C4-2B (cell line): ENCODE measurements around the gene PTTG1.

Source experiments
- H3K27ac ChIP-seq: fragments of 450-650 bp; 2 replicates; pipeline ENCODE4 v1.5.1; 2017
- ZFX ChIP-seq: fragments of 450-650 bp; IDR thresholded peaks from 2 replicates; pipeline ENCODE4 v1.6.1; 2017
- TF ChIP-seq, protein P1 (sequence below): fragments of 450-650 bp; conservative IDR thresholded peaks from 2 replicates; pipeline ENCODE4 v1.5.1; 2017; ENCODE audit warnings: mild to moderate bottlenecking

Gene PTTG1

DNA sequence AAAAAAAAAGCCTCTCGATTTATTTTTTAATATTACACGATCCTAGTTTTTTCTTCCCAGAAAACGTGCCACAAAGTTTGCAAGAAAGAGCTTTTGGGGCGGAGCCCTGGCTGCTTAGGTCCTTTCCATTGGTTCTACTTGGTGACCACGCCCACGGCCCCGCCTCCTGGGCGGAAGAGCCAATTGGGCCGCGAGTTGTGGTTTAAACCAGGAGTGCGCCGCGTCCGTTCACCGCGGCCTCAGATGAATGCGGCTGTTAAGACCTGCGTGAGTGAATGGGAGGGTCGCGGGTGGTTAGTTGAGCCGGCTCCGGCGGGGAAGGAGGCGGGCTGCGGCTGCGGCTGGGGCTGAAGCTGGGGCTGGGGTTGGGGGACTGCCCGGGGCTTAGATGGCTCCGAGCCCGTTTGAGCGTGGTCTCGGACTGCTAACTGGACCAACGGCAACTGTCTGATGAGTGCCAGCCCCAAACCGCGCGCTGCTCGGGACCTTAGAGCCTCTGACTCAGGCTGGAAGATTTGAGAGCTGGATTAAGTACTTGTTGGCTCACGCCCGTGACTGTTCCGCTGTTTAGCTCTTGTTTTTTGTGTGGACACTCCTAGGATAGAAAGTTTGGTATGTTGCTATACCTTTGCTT lies at the start of gene PTTG1:
TSS of gene PTTG1 (plus strand) at position 231 of the 634 bp plus-strand sequence. CDS start 458 bp downstream, outside the sequence.
- no peak for TF ChIP-seq ZFX
- TF ChIP-seq, protein P1, sequence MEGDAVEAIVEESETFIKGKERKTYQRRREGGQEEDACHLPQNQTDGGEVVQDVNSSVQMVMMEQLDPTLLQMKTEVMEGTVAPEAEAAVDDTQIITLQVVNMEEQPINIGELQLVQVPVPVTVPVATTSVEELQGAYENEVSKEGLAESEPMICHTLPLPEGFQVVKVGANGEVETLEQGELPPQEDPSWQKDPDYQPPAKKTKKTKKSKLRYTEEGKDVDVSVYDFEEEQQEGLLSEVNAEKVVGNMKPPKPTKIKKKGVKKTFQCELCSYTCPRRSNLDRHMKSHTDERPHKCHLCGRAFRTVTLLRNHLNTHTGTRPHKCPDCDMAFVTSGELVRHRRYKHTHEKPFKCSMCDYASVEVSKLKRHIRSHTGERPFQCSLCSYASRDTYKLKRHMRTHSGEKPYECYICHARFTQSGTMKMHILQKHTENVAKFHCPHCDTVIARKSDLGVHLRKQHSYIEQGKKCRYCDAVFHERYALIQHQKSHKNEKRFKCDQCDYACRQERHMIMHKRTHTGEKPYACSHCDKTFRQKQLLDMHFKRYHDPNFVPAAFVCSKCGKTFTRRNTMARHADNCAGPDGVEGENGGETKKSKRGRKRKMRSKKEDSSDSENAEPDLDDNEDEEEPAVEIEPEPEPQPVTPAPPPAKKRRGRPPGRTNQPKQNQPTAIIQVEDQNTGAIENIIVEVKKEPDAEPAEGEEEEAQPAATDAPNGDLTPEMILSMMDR: no peak
- peak within 1 kb of the TSS; percentile 75 for H3K27ac ChIP-seq

DNA sequence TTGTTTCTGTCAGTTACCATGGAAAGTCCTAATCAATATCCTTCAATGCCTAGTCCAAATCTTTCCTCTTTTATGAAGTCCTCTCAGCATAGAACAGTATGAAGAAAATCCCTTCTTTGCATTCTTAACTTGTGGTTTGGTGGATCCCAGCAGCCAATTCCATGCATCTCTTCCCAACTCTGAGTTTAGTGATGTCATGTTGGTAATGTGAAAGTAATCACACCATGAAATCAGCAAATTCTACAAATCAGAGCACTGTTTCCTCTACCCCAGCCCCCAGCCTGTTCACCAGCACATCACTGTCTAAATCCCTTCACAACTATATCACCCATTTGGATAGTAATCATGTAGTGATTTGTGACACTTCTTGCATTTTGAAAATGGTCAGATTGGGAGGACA lies 46.5 kb upstream of the PTTG1 start:
- TF ChIP-seq, protein P1: no peak
- TF ChIP-seq ZFX: no peak
- H3K27ac ChIP-seq: no peak overlapping the region

DNA sequence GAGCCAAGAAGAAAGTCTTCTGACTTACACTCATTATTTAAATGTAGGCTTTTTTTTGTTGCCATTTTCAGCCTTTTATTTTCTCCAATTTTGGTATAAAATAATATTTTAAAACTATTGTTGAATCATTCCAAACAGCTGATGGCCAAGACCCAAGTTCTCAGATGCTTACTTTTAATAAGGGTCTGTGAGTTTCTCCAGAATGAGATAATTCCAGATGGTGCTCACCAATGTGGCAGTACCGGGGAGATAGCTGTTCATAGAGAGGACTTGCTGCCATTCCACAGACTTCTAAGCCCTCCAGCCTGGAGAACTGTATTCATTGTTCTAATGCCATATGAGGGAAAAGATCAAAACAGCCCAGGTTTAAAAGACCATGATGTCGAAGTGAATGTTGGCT lies 46.0 kb upstream of the PTTG1 start:
- no peak overlapping the region for H3K27ac ChIP-seq
- TF ChIP-seq ZFX: no peak
- TF ChIP-seq, protein P1: no peak

DNA sequence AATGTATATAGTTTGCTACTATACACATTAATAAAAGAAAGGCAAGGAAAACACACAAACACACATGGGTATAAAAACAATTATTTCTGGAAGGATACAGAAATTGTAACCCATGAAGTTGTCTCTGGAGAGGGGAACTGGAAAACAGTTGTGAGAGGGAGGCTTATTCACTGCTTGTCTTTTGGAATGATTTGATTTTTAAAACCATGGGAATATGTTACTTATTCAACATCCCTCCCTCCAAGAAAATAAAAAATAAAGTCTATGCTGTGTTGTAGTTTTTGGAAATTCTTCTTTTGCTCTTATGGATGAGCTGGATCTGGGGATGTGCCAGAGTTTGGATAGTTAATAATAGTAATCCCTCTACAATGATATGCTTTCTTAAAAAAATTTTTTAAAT lies 45.2 kb upstream of the PTTG1 start:
- no peak overlapping the region for H3K27ac ChIP-seq
- no peak for TF ChIP-seq ZFX
- TF ChIP-seq, protein P1: no peak

DNA sequence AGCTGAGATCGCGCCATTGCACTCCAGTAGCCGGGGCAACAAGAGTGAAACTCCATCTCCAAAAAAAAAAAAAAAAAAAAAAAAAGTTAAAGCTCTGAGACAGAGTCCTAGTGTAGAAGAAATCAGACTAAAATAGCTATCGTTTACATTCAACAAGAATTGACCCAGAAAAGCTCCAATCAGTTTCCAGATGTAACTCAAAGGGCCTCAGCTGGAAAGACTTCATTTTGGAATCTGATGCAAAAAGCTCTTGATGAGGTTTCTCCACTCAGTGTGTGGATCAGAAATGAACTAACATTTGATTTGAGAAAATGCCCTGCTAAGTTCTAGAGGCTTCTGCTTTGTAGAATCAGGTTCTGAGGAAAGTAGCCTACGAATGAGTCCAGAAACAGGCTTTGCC lies 44.0 kb upstream of the PTTG1 start:
- TF ChIP-seq ZFX: no peak
- TF ChIP-seq, protein P1: no peak
- no peak overlapping the region for H3K27ac ChIP-seq

DNA sequence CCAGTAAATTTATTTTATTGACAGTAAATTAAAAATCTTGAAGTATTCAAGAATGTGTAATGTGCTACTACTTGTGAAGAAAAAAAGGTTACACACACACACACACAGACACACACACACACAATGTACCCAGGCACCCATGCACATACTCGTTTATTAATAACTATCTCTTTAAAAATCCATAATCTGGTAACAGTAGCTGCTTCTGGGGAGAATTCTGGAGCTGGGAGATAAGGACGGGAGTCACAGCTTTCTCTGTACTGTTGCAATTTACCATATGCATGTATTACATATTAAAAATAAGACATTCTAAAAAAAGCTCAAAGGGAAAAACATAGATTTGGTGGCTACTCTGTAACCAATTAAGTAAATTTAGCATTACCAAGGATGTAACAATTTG lies 43.3 kb upstream of the PTTG1 start:
- TF ChIP-seq, protein P1: no peak
- no peak for TF ChIP-seq ZFX
- H3K27ac ChIP-seq: no peak overlapping the region

DNA sequence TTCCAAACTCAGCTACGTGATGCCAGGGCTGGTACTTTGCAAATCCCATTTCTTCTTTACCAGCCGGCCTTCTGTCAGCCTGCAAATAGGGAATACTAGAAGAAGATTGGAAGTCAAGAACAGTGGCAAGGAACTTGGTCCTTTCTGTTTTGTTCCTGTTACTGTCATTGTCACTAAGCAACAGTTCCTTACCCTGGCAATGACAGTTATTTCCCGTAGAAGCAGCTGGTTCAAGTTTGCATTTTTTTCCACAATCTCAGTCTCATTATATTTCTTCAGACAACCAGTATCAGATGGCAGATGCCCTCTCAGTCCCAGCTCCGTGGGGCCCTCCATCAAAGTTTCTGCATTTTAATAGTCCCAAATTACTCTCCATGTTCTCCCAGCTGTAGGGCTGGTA lies 42.1 kb upstream of the PTTG1 start:
- TF ChIP-seq, protein P1: no peak
- no peak for TF ChIP-seq ZFX
- no peak overlapping the region for H3K27ac ChIP-seq
